Calu3 (cell line): ENCODE data around the gene GRIA1. TPM values are rescaled to one million over a fixed set of nuclear protein-coding genes. Genes with fewer than 3 reads are reported as not detected.

Source experiments
- BruUV-seq: library from RNA; stranded (reverse); fragments of 400-500 nt; replicated peaks from 2 replicates; lab custom pipeline; 2021; lab: Mats Ljungman, UMichigan
- CTCF ChIA-PET: fragments of 300-600 bp; sonication (Branson Sonifier 250); formaldehyde crosslinking; loops from one replicate; lab custom pipeline; 2022; ENCODE audit warnings: antibody characterized with exemption; lab: Charles Lee
- DNase-seq: peaks from one replicate; pipeline ENCODE4 v3.0.0; 2022
- H3K27ac Mint-ChIP-seq: one replicate; pipeline ENCODE4 v1.8.0; 2022; ENCODE audit warnings: mixed read lengths; ENCODE audit not compliant: unreplicated experiment
- H3K27me3 Mint-ChIP-seq: one replicate; pipeline ENCODE4 v1.8.0; 2022; ENCODE audit warnings: mixed read lengths; ENCODE audit not compliant: unreplicated experiment
- H3K36me3 Mint-ChIP-seq: one replicate; pipeline ENCODE4 v1.8.0; 2022; ENCODE audit warnings: mild to moderate bottlenecking, moderate library complexity, mixed read lengths; ENCODE audit not compliant: insufficient read depth, unreplicated experiment
- H3K4me1 Mint-ChIP-seq: one replicate; pipeline ENCODE4 v1.8.0; 2022; ENCODE audit warnings: mild to moderate bottlenecking, low read depth, mixed read lengths; ENCODE audit not compliant: unreplicated experiment
- H3K4me3 Mint-ChIP-seq: one replicate; pipeline ENCODE4 v1.8.0; 2022; ENCODE audit warnings: mild to moderate bottlenecking, low read depth, moderate library complexity, mixed read lengths; ENCODE audit not compliant: unreplicated experiment
- H3K9me3 Mint-ChIP-seq: one replicate; pipeline ENCODE4 v1.8.0; 2022; ENCODE audit warnings: low read depth, mixed read lengths; ENCODE audit not compliant: unreplicated experiment
- intact Hi-C: fragments of 100-400 bp; cut with micrococcal nuclease; formaldehyde crosslinking; loops from one replicate; pipeline ENCODE4 v1.10.0; 2022; ENCODE audit not compliant: unreplicated experiment
- total RNA-seq: library from RNA; stranded (reverse); gene quantifications from 2 replicates; pipeline ENCODE4 v1.2.3, GENCODE V29; 2022
- TF ChIP-seq, protein P1 (sequence below): fragments of 200-600 bp; IDR thresholded peaks from one replicate; pipeline ENCODE4 v1.8.0; 2022; ENCODE audit warnings: antibody characterized with exemption; ENCODE audit not compliant: unreplicated experiment

GRIA1 gene
- total RNA-seq, 1 experiment from 2014 or later, result not detected

DNA sequence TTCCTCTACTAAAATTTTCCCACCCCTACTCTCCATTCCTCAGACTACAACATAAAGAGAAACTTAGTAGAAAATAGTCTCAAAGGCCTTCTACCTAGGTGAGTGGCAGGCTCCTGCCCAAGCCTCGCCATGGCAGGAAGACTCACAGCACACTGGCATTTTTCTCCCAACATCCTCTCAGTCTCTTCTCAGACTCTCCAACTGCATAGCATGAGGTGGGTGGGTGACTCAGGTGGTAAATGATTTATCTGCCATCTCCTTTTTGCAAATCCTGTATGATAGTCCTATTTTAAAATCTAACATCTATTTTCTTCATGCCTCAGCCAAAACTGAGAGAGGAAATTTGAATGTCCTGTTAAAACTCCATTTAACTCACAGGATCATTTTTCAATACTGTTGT, 33.5 kb upstream of the GRIA1 start:
- CTCF ChIA-PET, result interaction anchor here (0.6 kb wide), 1 partner anchor 30 kb away, joined by 3 read pairs; no protein-coding TSS in a partner anchor
- H3K4me1 Mint-ChIP-seq, result no peaks in the 10 kb centered on the region
- peaks cover under 1% of the 10 kb centered on the region for H3K27me3 Mint-ChIP-seq
- H3K4me3 Mint-ChIP-seq, result no peak overlapping the region
- BruUV-seq, result no TSS peak
- TF ChIP-seq, protein P1, sequence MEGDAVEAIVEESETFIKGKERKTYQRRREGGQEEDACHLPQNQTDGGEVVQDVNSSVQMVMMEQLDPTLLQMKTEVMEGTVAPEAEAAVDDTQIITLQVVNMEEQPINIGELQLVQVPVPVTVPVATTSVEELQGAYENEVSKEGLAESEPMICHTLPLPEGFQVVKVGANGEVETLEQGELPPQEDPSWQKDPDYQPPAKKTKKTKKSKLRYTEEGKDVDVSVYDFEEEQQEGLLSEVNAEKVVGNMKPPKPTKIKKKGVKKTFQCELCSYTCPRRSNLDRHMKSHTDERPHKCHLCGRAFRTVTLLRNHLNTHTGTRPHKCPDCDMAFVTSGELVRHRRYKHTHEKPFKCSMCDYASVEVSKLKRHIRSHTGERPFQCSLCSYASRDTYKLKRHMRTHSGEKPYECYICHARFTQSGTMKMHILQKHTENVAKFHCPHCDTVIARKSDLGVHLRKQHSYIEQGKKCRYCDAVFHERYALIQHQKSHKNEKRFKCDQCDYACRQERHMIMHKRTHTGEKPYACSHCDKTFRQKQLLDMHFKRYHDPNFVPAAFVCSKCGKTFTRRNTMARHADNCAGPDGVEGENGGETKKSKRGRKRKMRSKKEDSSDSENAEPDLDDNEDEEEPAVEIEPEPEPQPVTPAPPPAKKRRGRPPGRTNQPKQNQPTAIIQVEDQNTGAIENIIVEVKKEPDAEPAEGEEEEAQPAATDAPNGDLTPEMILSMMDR, result no peak
- no peaks in the 10 kb centered on the region for H3K36me3 Mint-ChIP-seq
- H3K9me3 Mint-ChIP-seq, result peaks cover 3% of the 10 kb centered on the region
- H3K27ac Mint-ChIP-seq, result no peak overlapping the region
- intact Hi-C loops, result no loop called here
- DNase-seq, result no peak

DNA sequence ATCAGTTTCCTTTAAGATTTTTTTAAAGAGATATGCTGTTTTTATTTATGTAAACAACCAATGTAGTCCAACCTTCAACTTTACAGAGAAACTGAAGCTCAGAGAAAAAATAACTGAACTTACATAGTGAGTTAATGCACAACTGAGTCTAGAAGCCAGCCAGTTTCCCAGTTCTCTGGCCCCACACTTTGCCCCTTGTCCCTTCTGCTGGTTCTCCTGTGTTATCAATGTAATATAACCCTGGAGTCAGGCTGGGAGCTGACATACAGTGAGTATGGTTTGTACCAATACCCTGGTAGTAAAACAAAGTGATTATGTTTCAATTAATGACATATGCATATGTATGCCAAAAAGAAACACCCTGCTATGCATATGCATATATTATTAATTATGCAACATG, 32.2 kb upstream of the GRIA1 start:
- Mint-ChIP-seq H3K27ac (no peak overlapping the region), H3K4me1 (no peaks in the 10 kb centered on the region), H3K27me3 (no peaks in the 10 kb centered on the region), H3K9me3 (no peaks in the 10 kb centered on the region), H3K4me3 (no peak overlapping the region), H3K36me3 (no peaks in the 10 kb centered on the region)
- intact Hi-C loops, result no loop called here
- TF ChIP-seq, protein P1, result no peak
- no TSS peak for BruUV-seq
- DNase-seq, result no peak
- CTCF ChIA-PET, result no interaction called here

GRCh38 chr5:153459051-153459743, 31.3 kb upstream of the GRIA1 start:
- TF ChIP-seq, protein P1, result no peak
- BruUV-seq, result no TSS peak
- intact Hi-C loops, result no loop called here
- H3K4me3 Mint-ChIP-seq, result no peak overlapping the region
- H3K4me1 Mint-ChIP-seq, result no peaks in the 10 kb centered on the region
- CTCF ChIA-PET, result no interaction called here
- H3K36me3 Mint-ChIP-seq, result no peaks in the 10 kb centered on the region
- DNase-seq, result no peak
- no peak overlapping the region for H3K27ac Mint-ChIP-seq
- no peaks in the 10 kb centered on the region for H3K9me3 Mint-ChIP-seq
- H3K27me3 Mint-ChIP-seq, result no peaks in the 10 kb centered on the region

DNA sequence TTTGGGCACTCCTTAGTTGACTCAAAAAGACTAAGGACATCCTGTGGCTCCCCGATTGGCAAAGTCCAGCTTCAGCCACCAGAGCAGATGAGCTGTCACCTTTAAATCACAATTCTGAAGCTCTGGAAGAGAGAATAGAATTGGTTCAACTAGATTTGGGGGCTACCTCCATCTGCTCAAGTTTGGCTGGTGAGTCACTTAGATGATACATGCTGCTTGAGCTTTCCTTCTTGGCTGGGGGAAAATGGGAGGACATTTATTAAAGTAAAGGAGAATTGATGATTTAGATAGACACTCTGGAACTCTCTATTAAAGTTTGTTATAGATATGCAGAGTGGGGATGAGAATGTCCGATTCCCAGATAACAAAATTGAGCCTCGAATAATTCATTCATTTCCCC, 30.0 kb upstream of the GRIA1 start:
- Mint-ChIP-seq H3K4me1 (no peaks in the 10 kb centered on the region), H3K9me3 (no peaks in the 10 kb centered on the region), H3K27ac (no peak overlapping the region), H3K27me3 (no peaks in the 10 kb centered on the region), H3K36me3 (no peaks in the 10 kb centered on the region), H3K4me3 (no peak overlapping the region)
- no peak for DNase-seq
- no TSS peak for BruUV-seq
- CTCF ChIA-PET, result no interaction called here
- TF ChIP-seq, protein P1, result no peak
- intact Hi-C loops, result no loop called here
